T-helper 1 cell (primary cell): ENCODE results near the gene VLDLR.

Experiments used
- DNase-seq, 5 donors: peaks; one replicate each; pipeline ENCODE4 v3.0.0-alpha.2; 2012 to 2020
- total RNA-seq, 4 donors: gene quantifications; one replicate each; lab custom pipeline; 2026; lab: John Stamatoyannopoulos, UW

VLDLR gene
- 0.15 to 0.27 (median 0.23) reads per million in 4 donors for total RNA-seq

GRCh38 chr9:2621722-2622460, at the start of gene VLDLR:
TSS of gene VLDLR (plus strand) at chr9:2621787. CDS start at chr9:2622190, 403 bp downstream.
- DNase-seq, result peak in 1 of 5 donors; percentile 57

GRCh38 chr9:2574203-2574602, 47.4 kb upstream of the VLDLR start:
- no peak for DNase-seq

GRCh38 chr9:2576631-2577030, 45.0 kb upstream of the VLDLR start:
- DNase-seq, result no peak

DNA sequence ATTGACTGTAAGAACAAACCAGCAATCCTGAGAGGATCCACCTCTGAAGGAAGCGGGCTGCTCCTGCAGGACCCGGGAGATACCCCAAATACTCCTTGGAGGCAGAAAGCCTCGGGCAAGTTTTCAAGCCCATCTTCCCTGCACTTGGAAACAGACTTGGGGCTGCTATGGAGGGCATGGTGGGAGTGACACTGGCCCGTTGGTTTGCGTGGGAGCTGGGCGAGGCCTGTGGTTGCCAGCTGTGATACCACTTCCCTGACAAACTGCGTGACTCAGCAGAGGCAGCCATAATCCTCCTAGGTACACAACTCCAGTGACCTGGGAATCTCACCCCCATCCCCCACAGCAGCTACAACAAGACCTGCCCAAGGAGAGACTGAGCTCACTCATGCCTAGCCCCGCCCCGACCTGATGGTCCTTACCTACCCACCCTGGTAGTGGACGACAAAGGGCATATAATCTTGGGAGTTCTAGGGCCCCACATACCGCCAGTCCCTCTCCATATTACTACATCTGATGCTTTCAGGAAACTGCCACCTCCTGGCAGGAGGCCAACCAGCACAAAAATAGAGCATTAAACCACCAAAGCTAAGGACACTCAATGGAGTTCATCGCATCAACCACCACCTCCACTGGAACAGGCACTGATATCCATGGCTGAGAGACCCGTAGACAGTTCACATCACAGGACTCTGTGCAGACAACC, 38.1 kb upstream of the VLDLR start:
- DNase-seq, result no peak

GRCh38 chr9:2591967-2592366, 29.6 kb upstream of the VLDLR start:
- no peak for DNase-seq

DNA sequence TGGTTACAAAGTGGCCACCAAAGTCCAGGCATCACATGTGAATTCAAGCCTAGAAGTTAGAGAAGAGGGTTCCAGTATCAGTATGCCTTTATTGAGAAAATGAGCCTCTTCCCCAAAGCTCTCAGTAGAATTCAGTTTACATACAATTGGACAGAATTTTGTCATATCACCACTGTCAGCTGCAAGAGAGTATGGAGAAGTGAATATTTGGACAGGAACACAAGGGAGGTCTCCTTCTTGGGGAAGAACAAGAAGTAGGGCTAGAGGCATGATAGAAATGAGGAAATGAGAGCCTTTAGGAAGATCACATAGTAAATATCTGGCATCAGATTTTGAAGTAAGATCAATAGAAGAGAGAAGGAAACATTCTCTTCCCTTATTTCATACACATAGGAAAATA, 27.8 kb upstream of the VLDLR start:
- DNase-seq, result no peak

DNA sequence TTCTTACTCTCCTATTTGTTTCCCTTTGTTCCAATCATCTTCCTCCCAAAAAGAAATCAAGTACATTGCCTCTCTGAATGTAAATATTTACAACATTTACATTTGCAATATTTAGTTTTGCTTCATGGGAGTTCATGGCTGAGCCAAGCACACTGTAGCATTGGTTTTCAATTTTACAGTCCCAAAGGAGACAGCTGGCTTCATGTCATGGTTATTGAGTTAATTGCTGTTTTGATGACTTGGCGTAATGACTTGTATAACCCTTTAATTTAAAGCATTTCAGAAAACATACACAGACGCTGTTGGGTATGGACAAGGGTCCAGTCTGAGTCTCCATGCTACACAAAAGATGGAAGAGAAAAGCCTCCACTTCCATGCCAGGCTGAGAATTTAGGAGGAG, 25.6 kb upstream of the VLDLR start:
- DNase-seq, result no peak

- no peak for DNase-seq
These were observed 24.1 kb upstream of the VLDLR start for GRCh38 chr9:2597483-2597882.

GRCh38 chr9:2599896-2600295, 21.7 kb upstream of the VLDLR start:
- DNase-seq, result no peak

- DNase-seq, result no peak
These were observed 21.3 kb upstream of the VLDLR start for GRCh38 chr9:2600307-2600706.

DNA sequence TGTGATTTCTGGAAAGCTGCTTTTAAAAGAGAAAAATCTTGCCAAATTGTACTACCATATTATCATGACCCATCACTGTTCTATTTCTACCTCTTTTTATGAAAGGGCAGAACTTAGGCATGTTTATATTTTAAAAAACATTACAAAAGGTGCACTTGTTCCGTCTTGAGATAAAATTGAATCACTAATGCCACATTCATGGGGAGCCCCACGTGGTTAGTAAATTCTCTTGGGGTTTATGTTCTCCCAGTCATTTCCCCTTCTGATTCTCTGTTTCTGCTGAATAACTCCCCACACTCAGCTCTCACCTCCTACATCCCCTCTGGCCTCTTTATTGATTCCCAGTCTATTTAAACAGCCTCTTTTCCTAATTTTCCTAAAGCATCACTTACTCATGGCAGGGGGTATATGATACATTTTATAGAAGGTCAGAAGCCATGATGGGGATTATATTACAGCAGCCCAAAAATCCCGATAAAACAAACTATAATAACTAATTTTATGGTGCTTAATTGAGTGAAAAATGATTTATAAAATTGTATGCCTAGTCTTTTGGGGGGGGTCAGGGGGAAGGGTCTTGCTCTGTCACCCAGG, 19.7 kb upstream of the VLDLR start:
- DNase-seq, result no peak

DNA sequence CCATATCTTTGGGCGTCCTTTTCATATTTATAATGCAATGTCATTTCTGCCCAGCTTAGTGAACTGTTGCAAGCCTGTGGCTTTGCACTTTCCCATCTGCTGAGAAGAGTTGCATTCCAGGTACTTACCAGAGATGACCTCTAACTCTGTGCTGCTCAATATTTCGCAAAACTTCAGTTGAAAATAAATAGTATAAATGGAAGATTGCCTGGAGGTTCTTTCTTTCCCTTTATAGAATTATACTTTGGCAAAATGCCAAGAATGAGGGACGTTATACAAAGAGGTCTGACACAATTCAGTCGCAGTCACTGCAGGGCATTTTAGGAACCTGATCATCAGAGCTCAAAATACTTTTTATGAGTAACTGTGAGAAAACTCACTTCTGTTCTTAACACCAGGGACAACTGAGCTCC, 18.9 kb upstream of the VLDLR start:
- DNase-seq, result no peak

DNA sequence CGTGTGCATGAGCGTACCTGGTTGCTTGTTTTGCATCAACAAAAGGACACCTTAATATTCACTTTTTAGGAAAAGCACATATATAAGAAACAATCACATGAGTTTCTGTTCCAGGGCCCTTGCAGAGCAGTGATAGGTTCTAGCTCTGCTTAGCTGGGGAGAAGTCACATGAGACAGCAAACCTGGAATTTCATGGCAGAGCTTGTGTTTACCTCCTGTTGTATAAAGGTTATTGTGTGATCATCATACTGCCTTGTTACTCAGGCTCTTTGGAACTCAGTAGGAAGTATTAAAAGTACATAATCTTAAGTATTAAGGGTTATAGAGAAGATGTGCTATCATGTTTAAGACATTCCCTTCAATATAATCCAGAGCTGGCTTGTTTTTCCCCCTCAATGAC, 18.0 kb upstream of the VLDLR start:
- no peak for DNase-seq

- no peak for DNase-seq
These were observed 16.3 kb upstream of the VLDLR start for GRCh38 chr9:2605246-2605645.

- DNase-seq, result no peak
These were observed 13.3 kb upstream of the VLDLR start for GRCh38 chr9:2608276-2608675.

- no peak for DNase-seq
These were observed 10.6 kb upstream of the VLDLR start for GRCh38 chr9:2610985-2611384.

DNA sequence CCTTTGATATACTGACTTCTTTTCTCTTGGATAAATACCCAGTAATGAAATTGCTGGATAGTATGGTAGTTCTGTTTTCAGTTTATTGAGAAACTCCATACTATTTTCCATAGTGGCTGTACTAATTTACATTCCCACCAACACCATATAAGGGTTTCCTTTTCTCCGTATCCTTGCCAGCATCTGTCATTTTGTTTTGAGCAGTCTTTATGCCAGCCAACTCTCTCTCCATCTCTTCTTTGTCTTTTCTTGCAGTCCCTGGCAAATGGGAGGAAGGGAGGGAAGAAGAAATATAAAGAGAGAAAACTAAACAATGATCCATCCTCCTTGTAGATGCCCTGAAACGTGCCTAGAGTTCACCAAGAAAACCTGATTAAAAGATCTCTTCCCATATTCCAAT, 9.6 kb upstream of the VLDLR start:
- DNase-seq, result no peak

- no peak for DNase-seq
These were observed 7.8 kb upstream of the VLDLR start for GRCh38 chr9:2613730-2614271.

DNA sequence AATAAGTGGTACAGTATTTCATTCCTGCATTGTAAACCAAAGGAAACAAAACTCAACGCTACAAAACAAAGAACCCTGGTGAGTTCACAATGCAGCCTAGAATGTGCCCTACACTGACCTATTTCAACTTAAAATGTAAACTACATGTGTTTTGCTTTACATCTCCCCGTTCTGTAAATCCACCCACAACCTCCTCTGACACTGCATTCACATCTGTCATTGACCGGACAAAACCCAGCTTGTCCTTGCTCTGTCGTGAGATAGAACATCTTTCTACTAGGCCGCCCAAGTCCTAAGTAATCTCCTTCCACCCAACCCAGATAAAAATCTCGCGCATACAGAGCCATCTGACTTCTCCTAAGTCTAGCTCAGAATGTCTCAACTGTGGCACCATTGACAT, 6.1 kb upstream of the VLDLR start:
- no peak for DNase-seq

- no peak for DNase-seq
These were observed 4.8 kb upstream of the VLDLR start for GRCh38 chr9:2616692-2617377.

- DNase-seq, result no peak
These were observed 3.3 kb upstream of the VLDLR start for GRCh38 chr9:2618289-2618688.

- DNase-seq, result peak in 2 of 5 donors; percentile 13 to 91
These were observed 467 bp upstream of the VLDLR start for GRCh38 chr9:2620919-2621721.
